ENCODE data around the gene TMED4.

- TF ChIP-seq DPF2 (CRISPR knock-in tag; IDR thresholded peaks at IDR 0.05; ENCODE audit: borderline replicate concordance, low read depth) (no peak), TAF1 (CRISPR knock-in tag; IDR thresholded peaks at IDR 0.05) (no peak), BRF2 (CRISPR knock-in tag; IDR thresholded peaks at IDR 0.05) (no peak), ZNF263 (CRISPR knock-in tag; IDR thresholded peaks at IDR 0.05) (no peak), ZNF224 (CRISPR knock-in tag; IDR thresholded peaks at IDR 0.05) (no peak), ZNF260 (CRISPR knock-in tag; IDR thresholded peaks at IDR 0.05; ENCODE audit: borderline replicate concordance, low read depth) (no peak), RFX5 (IDR thresholded peaks at IDR 0.05; ENCODE audit: low read depth, low read length) (no peak), ZNF354B (CRISPR knock-in tag; IDR thresholded peaks at IDR 0.05) (no peak)
Measured at GRCh38 chr7:44626620-44627019, 44.6 kb upstream of the TMED4 start.
